Calu3 (cell line): Measurements from ENCODE around the gene EHMT1. TPM values are rescaled to one million over a fixed set of nuclear protein-coding genes. Genes with fewer than 3 reads are reported as not detected.

Source experiments
- BruUV-seq: library from RNA; stranded (reverse); fragments of 400-500 nt; replicated peaks from 2 replicates; lab custom pipeline; 2021; lab: Mats Ljungman, UMichigan
- CTCF ChIA-PET: fragments of 300-600 bp; sonication (Branson Sonifier 250); formaldehyde crosslinking; loops from one replicate; lab custom pipeline; 2022; ENCODE audit warnings: antibody characterized with exemption; lab: Charles Lee
- DNase-seq: peaks from one replicate; pipeline ENCODE4 v3.0.0; 2022
- H3K27ac Mint-ChIP-seq: one replicate; pipeline ENCODE4 v1.8.0; 2022; ENCODE audit warnings: mixed read lengths; ENCODE audit not compliant: unreplicated experiment
- H3K27me3 Mint-ChIP-seq: one replicate; pipeline ENCODE4 v1.8.0; 2022; ENCODE audit warnings: mixed read lengths; ENCODE audit not compliant: unreplicated experiment
- H3K36me3 Mint-ChIP-seq: one replicate; pipeline ENCODE4 v1.8.0; 2022; ENCODE audit warnings: mild to moderate bottlenecking, moderate library complexity, mixed read lengths; ENCODE audit not compliant: insufficient read depth, unreplicated experiment
- H3K4me1 Mint-ChIP-seq: one replicate; pipeline ENCODE4 v1.8.0; 2022; ENCODE audit warnings: mild to moderate bottlenecking, low read depth, mixed read lengths; ENCODE audit not compliant: unreplicated experiment
- H3K4me3 Mint-ChIP-seq: one replicate; pipeline ENCODE4 v1.8.0; 2022; ENCODE audit warnings: mild to moderate bottlenecking, low read depth, moderate library complexity, mixed read lengths; ENCODE audit not compliant: unreplicated experiment
- H3K9me3 Mint-ChIP-seq: one replicate; pipeline ENCODE4 v1.8.0; 2022; ENCODE audit warnings: low read depth, mixed read lengths; ENCODE audit not compliant: unreplicated experiment
- CTCF ChIP-seq: fragments of 200-600 bp; IDR thresholded peaks from one replicate; pipeline ENCODE4 v1.8.0; 2022; ENCODE audit warnings: antibody characterized with exemption; ENCODE audit not compliant: unreplicated experiment
- intact Hi-C: fragments of 100-400 bp; cut with micrococcal nuclease; formaldehyde crosslinking; loops from one replicate; pipeline ENCODE4 v1.10.0; 2022; ENCODE audit not compliant: unreplicated experiment
- total RNA-seq: library from RNA; stranded (reverse); gene quantifications from 2 replicates; pipeline ENCODE4 v1.2.3, GENCODE V29; 2022

Gene EHMT1
- total RNA-seq, 1 experiment from 2014 or later = 56.0 TPM

GRCh38 chr9:137755261-137755927 is 136.6 kb downstream of the EHMT1 start:
- intact Hi-C loops = no loop called here
- Mint-ChIP-seq H3K4me1 (no peaks in the 10 kb centered on the region), H3K27ac (no peak overlapping the region), H3K27me3 (no peaks in the 10 kb centered on the region), H3K9me3 (no peaks in the 10 kb centered on the region), H3K36me3 (peaks cover 29% of the 10 kb centered on the region), H3K4me3 (no peak overlapping the region)
- no TSS peak for BruUV-seq
- CTCF ChIA-PET = no interaction called here
- TF ChIP-seq CTCF = no peak
- DNase-seq = no peak

GRCh38 chr9:137756045-137756744 is 137.4 kb downstream of the EHMT1 start:
- Mint-ChIP-seq H3K9me3 (no peaks in the 10 kb centered on the region), H3K27ac (no peak overlapping the region)
- BruUV-seq = no TSS peak

GRCh38 chr9:137757139-137757538 is 138.3 kb downstream of the EHMT1 start:
- H3K27ac Mint-ChIP-seq = no peak overlapping the region
- intact Hi-C loops = no loop called here
- DNase-seq = no peak
- H3K36me3 Mint-ChIP-seq = peaks cover 23% of the 10 kb centered on the region
- no peak for TF ChIP-seq CTCF
- no peaks in the 10 kb centered on the region for H3K9me3 Mint-ChIP-seq
- no peaks in the 10 kb centered on the region for H3K4me1 Mint-ChIP-seq
- H3K4me3 Mint-ChIP-seq = no peak overlapping the region
- H3K27me3 Mint-ChIP-seq = no peaks in the 10 kb centered on the region
- no TSS peak for BruUV-seq
- CTCF ChIA-PET = no interaction called here

More at GRCh38 chr9:137756045-137756744, 137.4 kb downstream of the EHMT1 start:
- Mint-ChIP-seq H3K4me3 (no peak overlapping the region), H3K36me3 (peaks cover 26% of the 10 kb centered on the region), H3K27me3 (no peaks in the 10 kb centered on the region), H3K4me1 (no peaks in the 10 kb centered on the region)
- CTCF ChIA-PET = no interaction called here
- intact Hi-C loops = no loop called here
- no peak for TF ChIP-seq CTCF
- no peak for DNase-seq

- Mint-ChIP-seq H3K27me3 (no peaks in the 10 kb centered on the region), H3K36me3 (peaks cover 18% of the 10 kb centered on the region), H3K27ac (no peak overlapping the region), H3K4me1 (no peaks in the 10 kb centered on the region), H3K4me3 (no peak overlapping the region), H3K9me3 (no peaks in the 10 kb centered on the region)
- DNase-seq = no peak
- CTCF ChIA-PET = no interaction called here
- no peak for TF ChIP-seq CTCF
- no TSS peak for BruUV-seq
- intact Hi-C loops = no loop called here
Observed at GRCh38 chr9:137757613-137758029, 138.8 kb downstream of the EHMT1 start.
